G401 (cell line): ENCODE measurements around the gene DOCK9. TPM values are rescaled to one million over a fixed set of nuclear protein-coding genes. Genes with fewer than 3 reads are reported as not detected.
A peak's percentile ranks its signal among the peaks of the same experiment; 100 is the strongest.

Source experiments
- DNase-seq: peaks from one replicate; pipeline ENCODE4 v3.0.0-alpha.2; 2015; ENCODE audit warnings: low spot score
- in situ Hi-C: cut with HindIII; loops from 2 replicates; pipeline ENCODE4 v1.10.0; 2016; ENCODE audit warnings: low sequenced_read_pairs, mixed read lengths
- total RNA-seq: library from RNA; depleted of rRNA; stranded (reverse); fragments of >200 nt; shearing (Covaris generic); gene quantifications from 2 replicates; pipeline ENCODE4 v1.2.3, GENCODE V29; 2014

DOCK9 gene
- total RNA-seq, 1 experiment from 2014 or later = 0.51 TPM

- in situ Hi-C loops = no loop called here
- DNase-seq = peak; percentile 91
These were observed 134.4 kb downstream of the DOCK9 start for GRCh38 chr13:98843482-98843877.

GRCh38 chr13:98842858-98843481 is 134.9 kb downstream of the DOCK9 start:
- peak; percentile 74 for DNase-seq
- in situ Hi-C loops = no loop called here

DNA sequence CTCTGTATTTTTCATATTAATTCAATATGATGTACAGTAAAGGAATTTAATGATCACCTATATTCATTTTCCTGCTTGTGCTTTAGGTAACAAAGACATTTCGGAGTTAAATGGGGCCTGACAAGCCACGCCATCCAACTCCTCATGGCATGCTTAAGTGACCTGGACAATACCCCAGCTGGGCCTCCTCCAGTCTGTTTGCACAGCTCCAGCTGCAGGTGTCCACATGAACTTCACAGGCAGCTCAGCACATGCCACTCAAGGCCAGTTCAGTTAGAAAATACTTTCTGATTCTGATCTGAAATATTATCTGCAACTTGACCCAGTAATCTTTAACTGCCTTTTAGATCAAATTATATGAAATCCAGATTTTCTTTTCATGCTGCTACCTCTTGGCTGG is 135.8 kb downstream of the DOCK9 start:
- in situ Hi-C loops = no loop called here
- no peak for DNase-seq

GRCh38 chr13:98839856-98840769 is 137.8 kb downstream of the DOCK9 start:
- peak; percentile 84 for DNase-seq
- in situ Hi-C loops = no loop called here

DNA sequence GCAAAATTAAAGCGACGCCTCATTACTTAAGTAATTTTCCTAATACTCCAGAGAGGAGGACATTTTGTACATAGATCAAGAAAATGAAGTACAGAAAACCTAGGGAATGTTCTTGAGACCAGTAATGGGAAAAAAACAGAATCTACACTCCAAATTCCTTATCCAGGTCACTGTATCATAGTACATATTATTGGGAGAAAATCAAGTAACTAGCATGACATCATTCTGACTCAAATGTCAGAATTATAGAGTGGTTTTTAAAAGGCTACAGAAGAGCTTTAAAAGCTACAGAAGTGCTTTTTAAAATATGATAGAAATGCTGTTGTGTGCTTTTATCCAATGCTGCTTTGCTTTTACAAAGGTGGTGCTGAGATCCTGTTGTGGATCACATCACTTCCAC is 139.1 kb downstream of the DOCK9 start:
- in situ Hi-C loops = no loop called here
- no peak for DNase-seq

- no peak for DNase-seq
- in situ Hi-C loops = no loop called here
These were observed 140.0 kb downstream of the DOCK9 start for GRCh38 chr13:98837896-98838295.

DNA sequence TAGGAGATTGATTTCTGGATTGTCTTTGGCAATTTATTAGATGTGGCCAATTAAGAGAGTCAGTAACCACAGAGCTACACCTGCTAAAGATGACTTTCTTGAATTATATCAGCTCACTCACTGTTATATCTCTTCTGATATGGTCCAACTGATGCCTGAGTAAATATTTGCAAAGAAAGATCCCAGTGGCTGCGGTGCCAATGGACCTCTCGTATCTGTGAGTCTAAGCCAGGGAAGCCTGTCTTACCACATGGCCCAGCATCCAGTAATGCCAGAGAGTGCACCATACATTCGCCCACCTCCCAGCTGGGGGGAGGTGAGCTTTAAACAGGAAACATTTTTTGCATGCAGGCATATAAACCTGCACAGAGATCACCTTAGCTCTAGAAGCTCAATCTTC is 142.7 kb downstream of the DOCK9 start:
- no peak for DNase-seq
- in situ Hi-C loops = no loop called here

- in situ Hi-C loops = no loop called here
- DNase-seq = no peak
These were observed 143.5 kb downstream of the DOCK9 start for GRCh38 chr13:98834254-98834960.

DNA sequence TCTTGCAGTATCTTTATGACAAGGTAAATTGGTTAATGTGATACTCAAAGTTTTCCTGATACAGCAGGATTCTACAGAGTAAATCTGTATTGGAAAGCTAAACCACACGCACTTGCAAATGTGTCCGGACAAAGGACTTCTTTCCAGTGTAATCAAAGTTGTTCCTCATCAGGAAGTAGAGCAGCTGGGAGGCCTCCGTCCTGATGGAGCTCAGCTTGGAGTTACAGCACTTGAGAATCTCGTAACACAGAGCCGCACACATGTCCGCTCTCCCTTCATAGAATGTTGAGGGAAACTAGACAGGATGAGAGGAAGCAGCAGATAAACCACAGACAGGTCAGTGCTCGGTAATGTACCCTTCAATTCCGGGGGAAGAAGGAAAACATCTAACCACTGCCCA is 146.6 kb downstream of the DOCK9 start:
- in situ Hi-C loops = no loop called here
- DNase-seq = no peak

DNA sequence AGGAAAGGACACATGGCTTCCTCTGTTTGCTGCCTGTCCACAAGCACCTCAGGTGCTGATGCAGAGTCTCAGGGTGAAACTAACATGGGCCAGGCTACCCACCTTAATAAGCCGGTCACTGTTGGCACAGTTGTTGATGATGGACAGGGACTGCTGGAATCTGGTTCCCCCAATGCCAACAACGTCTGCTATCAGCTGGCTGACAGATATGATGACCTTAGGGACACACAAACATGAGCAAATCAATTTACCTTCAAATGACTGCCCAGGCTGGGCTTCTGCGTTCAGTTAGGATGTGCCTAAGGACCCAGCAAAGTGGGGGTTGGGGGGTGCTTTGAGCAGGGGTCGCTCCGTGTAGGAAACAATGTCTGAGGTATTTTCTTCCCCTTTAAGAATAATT is 148.3 kb downstream of the DOCK9 start:
- DNase-seq = no peak
- in situ Hi-C loops = no loop called here

GRCh38 chr13:98828614-98829013 is 149.2 kb downstream of the DOCK9 start:
- no peak for DNase-seq
- in situ Hi-C loops = no loop called here

- in situ Hi-C loops = no loop called here
- no peak for DNase-seq
These were observed 150.4 kb downstream of the DOCK9 start for GRCh38 chr13:98827449-98827848.

DNA sequence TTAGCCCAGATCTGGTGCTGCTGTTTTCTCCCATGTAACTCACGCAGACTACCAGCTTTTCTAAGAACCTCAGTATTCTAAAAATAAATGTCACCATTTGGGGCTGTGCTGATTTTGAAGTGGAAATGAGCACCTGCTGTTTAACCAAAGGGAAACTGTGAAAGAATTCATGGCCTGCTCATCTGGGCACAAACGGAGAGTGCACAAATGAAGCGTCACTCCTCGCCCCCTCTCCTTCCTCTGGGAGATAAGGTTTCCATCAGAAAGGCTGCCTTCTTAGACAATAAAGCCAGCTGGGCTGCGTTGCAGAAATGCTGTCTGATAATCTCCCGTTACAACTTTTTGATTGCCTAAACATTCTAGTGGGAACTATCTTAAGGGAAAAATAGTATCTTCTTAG is 151.7 kb downstream of the DOCK9 start:
- in situ Hi-C loops = no loop called here
- peak; percentile 4 for DNase-seq

DNA sequence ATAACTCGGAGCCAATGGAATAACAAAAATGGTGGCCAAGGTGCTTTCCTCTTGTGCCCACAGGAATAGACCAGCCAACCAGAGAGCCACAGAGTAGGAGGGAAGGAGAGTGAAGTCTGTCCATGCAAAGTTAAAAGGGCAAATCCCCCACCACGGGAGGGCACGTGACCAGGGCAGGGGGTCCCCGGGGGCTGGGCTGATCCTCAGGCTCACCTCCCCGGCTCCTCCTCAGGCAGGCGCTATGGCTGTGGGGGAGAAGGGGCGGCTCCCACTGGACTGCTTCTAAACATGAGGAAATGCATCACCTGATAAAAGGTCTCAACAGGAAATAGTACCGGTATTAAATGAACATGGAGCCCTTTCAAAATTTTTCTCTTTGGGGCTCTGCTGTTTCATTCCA is 152.2 kb downstream of the DOCK9 start:
- DNase-seq = no peak
- in situ Hi-C loops = no loop called here

DNA sequence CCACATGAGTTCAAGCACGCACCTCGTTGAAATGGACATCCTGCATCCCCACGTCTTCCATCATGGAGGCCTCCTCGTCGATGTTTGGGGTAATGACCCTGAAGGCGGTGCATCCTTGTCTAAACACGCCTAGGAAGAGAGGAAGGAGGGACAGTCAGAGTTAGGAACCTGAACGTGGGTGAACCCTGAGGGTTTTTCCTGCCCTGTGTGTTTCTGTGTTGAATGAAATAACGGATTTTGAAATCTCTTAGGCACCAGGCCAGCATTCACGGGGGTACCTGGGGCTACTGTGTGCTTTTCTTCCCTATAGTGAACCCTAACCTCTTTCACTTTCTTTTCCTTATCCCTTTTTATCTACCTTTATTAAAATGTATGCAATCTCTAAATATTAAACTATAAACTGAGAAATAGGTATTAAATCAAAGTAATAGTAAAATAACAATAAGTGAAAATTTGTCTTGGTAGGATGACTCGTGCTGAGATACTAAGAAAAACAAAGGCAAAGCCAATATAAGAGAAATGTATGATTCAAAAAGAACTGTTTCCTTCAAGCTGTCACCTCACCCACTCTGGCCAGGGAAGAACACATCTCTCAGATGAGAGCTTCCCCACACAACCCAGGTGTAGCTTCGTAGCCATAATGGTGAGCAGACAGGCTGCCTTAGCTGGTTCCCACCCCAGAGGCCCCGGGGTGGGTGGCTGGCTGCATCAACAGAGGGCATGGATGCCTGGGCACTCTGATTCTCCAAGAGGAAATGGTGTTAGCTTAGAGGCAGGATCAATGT is 153.3 kb downstream of the DOCK9 start:
- in situ Hi-C loops = no loop called here
- DNase-seq = no peak

- no peak for DNase-seq
- in situ Hi-C loops = no loop called here
These were observed 154.4 kb downstream of the DOCK9 start for GRCh38 chr13:98823442-98823841.

GRCh38 chr13:98822225-98822606 is 155.6 kb downstream of the DOCK9 start:
- DNase-seq = no peak
- in situ Hi-C loops = no loop called here

GRCh38 chr13:98821372-98822224 is 156.3 kb downstream of the DOCK9 start:
- no peak for DNase-seq
- in situ Hi-C loops = no loop called here
